Activated T-cell treated with anti-CD3 and anti-CD28 coated beads for 48 hours (primary cell): ENCODE results near the gene CD58.

Experiments used
- DNase-seq: peaks from one replicate; pipeline ENCODE4 v3.0.0-alpha.2; 2020; ENCODE audit warnings: low read depth

CD58 gene

GRCh38 chr1:116538544-116538943, 32.3 kb downstream of the CD58 start:
- DNase-seq, result no peak

GRCh38 chr1:116537898-116538297, 32.9 kb downstream of the CD58 start:
- no peak for DNase-seq

- no peak for DNase-seq
Measured at GRCh38 chr1:116537040-116537831, 33.6 kb downstream of the CD58 start.

- no peak for DNase-seq
Measured at GRCh38 chr1:116534014-116534739, 36.6 kb downstream of the CD58 start.

- no peak for DNase-seq
Measured at GRCh38 chr1:116533429-116533820, 37.4 kb downstream of the CD58 start.

- DNase-seq, result no peak
Measured at GRCh38 chr1:116532671-116533428, 38.0 kb downstream of the CD58 start.

- DNase-seq, result no peak
Measured at GRCh38 chr1:116531917-116532316, 38.9 kb downstream of the CD58 start.

- DNase-seq, result no peak
Measured at GRCh38 chr1:116529681-116530080, 41.1 kb downstream of the CD58 start.

- no peak for DNase-seq
Measured at GRCh38 chr1:116529199-116529631, 41.6 kb downstream of the CD58 start.

GRCh38 chr1:116528329-116529083, 42.3 kb downstream of the CD58 start:
- no peak for DNase-seq

GRCh38 chr1:116525440-116525839, 45.4 kb downstream of the CD58 start:
- DNase-seq, result no peak

- DNase-seq, result no peak
Measured at GRCh38 chr1:116521186-116521585, 49.6 kb downstream of the CD58 start.

- DNase-seq, result no peak
Measured at GRCh38 chr1:116518400-116518799, 52.4 kb downstream of the CD58 start.

GRCh38 chr1:116516631-116517030, 54.2 kb downstream of the CD58 start:
- DNase-seq, result no peak

- DNase-seq, result no peak
Measured at GRCh38 chr1:116515702-116516101, 55.1 kb downstream of the CD58 start.

- DNase-seq, result peak; percentile 68
Measured at GRCh38 chr1:116514708-116515525, 55.9 kb downstream of the CD58 start.

GRCh38 chr1:116513956-116514355, 56.9 kb downstream of the CD58 start:
- no peak for DNase-seq

GRCh38 chr1:116511459-116512019, 59.3 kb downstream of the CD58 start:
- DNase-seq, result no peak

GRCh38 chr1:116510361-116510760, 60.5 kb downstream of the CD58 start:
- no peak for DNase-seq
